Epithelial cell of esophagus (primary cell): ENCODE results near the gene MYH11.

ENCODE experiments used
- DNase-seq: peaks from one replicate; pipeline ENCODE4 v3.0.0; 2010; ENCODE audit warnings: low read depth
- H3K4me3 ChIP-seq: 2 replicates; pipeline ENCODE4 v1.5.1; 2011; ENCODE audit warnings: mild to moderate bottlenecking, low read length, control low read depth
- TF ChIP-seq, protein P1 (sequence below): IDR thresholded peaks from 2 replicates; pipeline ENCODE4 v1.5.1; 2011; ENCODE audit warnings: low read depth, mild to moderate bottlenecking, low read length, control low read depth, inconsistent platforms; ENCODE audit not compliant: insufficient read depth; ENCODE audit errors: missing control alignments

MYH11 gene

DNA sequence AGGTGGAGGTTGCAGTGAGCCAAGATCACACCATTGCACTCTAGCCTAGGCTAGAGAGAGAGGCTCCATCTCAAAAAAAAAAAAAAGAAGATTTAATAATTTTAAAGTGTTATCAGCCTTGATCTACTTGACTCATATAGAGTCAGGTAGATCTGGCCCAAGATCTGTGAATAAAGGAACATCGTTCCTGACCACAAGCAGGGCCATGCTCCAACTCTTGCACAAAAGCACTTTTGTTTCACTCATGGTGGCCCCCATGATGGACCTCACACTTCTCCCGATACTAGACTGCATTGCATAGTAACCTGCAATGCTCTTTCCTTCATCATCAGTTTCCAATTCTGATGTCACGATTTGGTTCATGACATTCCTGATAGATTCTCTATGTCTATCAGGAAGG lies 5.2 kb upstream of the MYH11 start:
- TF ChIP-seq, protein P1, sequence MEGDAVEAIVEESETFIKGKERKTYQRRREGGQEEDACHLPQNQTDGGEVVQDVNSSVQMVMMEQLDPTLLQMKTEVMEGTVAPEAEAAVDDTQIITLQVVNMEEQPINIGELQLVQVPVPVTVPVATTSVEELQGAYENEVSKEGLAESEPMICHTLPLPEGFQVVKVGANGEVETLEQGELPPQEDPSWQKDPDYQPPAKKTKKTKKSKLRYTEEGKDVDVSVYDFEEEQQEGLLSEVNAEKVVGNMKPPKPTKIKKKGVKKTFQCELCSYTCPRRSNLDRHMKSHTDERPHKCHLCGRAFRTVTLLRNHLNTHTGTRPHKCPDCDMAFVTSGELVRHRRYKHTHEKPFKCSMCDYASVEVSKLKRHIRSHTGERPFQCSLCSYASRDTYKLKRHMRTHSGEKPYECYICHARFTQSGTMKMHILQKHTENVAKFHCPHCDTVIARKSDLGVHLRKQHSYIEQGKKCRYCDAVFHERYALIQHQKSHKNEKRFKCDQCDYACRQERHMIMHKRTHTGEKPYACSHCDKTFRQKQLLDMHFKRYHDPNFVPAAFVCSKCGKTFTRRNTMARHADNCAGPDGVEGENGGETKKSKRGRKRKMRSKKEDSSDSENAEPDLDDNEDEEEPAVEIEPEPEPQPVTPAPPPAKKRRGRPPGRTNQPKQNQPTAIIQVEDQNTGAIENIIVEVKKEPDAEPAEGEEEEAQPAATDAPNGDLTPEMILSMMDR = no peak
- H3K4me3 ChIP-seq = no peak overlapping the region
- no peak for DNase-seq

- DNase-seq = no peak
- H3K4me3 ChIP-seq = no peak overlapping the region
- TF ChIP-seq, protein P1 = no peak
These were observed 2.3 kb upstream of the MYH11 start for GRCh38 chr16:15858921-15859668.

GRCh38 chr16:15857724-15858560 lies 1.1 kb upstream of the MYH11 start:
- peak overlapping the region; percentile 24 for H3K4me3 ChIP-seq

DNA sequence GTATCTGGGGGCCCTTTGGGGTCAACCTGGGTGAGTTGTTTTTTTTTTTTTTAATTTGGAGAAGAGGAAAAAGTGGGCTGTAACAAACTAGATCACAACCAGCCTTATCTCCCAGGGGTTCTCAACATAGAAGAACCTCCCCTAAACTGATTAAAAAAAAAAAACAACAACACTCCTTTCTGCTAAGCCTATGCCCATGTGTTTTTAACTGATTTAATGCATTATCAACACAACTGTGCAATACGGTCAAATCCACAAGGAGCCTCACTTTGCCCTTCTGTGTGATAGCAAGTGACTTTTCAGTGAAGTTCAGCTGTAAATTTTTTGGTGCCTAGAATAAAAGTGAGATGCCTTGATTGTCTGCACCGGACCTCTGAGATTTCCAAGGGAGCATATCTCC lies 646 bp downstream of the MYH11 start:
- H3K4me3 ChIP-seq = no peak overlapping the region
- DNase-seq = no peak
- TF ChIP-seq, protein P1 = no peak

More at GRCh38 chr16:15857724-15858560, 1.1 kb upstream of the MYH11 start:
- TF ChIP-seq, protein P1 = no peak
- DNase-seq = peak; percentile 17

- TF ChIP-seq, protein P1 = no peak
- H3K4me3 ChIP-seq = no peak overlapping the region
- DNase-seq = no peak
These were observed 1.2 kb downstream of the MYH11 start for GRCh38 chr16:15855704-15856003.

GRCh38 chr16:15854906-15855703 lies 1.7 kb downstream of the MYH11 start:
- no peak for DNase-seq
- TF ChIP-seq, protein P1 = no peak
- H3K4me3 ChIP-seq = no peak overlapping the region
